ENCODE results near the gene KCNQ2. TPM values are rescaled to one million over a fixed set of nuclear protein-coding genes. Genes with fewer than 3 reads are reported as not detected.

Gene KCNQ2
- total and polyA plus RNA-seq, 2 experiments from 2014 or later: 68.5 to 92.4 TPM

DNA sequence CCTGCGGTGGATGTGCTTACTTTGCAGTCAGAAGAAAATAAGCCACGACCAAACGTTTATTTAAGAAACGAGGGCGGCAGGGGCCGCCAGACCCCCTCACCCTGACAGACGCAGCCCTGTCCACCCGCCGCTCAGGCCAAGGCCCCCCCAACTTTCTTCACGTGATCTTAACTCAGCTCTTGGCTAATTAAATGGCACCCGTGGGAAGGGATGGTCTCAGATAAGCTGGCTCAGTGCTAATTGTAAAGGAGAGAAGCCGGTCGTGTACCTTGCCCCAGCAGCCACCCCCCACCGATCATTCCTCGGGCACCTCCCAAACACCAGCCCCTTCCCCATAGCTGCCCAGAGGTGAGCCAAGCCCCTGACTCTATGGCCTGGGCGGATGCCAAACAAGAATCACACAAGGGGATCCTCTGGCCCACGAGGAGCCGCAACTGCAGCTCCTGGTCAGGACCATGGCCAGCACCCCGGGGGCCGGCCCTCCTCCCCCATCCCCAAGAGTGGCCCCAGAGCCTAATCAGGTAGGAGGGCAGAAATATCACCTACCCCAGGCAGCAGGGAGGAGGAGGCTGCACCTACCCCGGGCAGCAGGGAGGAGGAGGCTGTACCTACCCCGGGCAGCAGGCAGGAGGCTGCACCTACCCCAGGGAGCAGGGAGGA is 11.2 kb downstream of the KCNQ2 start:
- H3K9me2 ChIP-seq (ENCODE audit: insufficient read depth): no peaks in the 10 kb centered on the region
- peak; percentile 69 for DNase-seq (ENCODE audit: low spot score)
- peak; percentile 71 for ATAC-seq
- no peaks in the 10 kb centered on the region for H3F3A ChIP-seq (replicated peaks; ENCODE audit: low read depth)
- TF ChIP-seq, protein P1, sequence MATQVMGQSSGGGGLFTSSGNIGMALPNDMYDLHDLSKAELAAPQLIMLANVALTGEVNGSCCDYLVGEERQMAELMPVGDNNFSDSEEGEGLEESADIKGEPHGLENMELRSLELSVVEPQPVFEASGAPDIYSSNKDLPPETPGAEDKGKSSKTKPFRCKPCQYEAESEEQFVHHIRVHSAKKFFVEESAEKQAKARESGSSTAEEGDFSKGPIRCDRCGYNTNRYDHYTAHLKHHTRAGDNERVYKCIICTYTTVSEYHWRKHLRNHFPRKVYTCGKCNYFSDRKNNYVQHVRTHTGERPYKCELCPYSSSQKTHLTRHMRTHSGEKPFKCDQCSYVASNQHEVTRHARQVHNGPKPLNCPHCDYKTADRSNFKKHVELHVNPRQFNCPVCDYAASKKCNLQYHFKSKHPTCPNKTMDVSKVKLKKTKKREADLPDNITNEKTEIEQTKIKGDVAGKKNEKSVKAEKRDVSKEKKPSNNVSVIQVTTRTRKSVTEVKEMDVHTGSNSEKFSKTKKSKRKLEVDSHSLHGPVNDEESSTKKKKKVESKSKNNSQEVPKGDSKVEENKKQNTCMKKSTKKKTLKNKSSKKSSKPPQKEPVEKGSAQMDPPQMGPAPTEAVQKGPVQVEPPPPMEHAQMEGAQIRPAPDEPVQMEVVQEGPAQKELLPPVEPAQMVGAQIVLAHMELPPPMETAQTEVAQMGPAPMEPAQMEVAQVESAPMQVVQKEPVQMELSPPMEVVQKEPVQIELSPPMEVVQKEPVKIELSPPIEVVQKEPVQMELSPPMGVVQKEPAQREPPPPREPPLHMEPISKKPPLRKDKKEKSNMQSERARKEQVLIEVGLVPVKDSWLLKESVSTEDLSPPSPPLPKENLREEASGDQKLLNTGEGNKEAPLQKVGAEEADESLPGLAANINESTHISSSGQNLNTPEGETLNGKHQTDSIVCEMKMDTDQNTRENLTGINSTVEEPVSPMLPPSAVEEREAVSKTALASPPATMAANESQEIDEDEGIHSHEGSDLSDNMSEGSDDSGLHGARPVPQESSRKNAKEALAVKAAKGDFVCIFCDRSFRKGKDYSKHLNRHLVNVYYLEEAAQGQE (IDR thresholded peaks at IDR 0.05; ENCODE audit: unreplicated experiment): peak; percentile 91
- TF ChIP-seq STAT1 (IDR thresholded peaks at IDR 0.05; ENCODE audit: unreplicated experiment): no peak
- TF ChIP-seq, protein P2, sequence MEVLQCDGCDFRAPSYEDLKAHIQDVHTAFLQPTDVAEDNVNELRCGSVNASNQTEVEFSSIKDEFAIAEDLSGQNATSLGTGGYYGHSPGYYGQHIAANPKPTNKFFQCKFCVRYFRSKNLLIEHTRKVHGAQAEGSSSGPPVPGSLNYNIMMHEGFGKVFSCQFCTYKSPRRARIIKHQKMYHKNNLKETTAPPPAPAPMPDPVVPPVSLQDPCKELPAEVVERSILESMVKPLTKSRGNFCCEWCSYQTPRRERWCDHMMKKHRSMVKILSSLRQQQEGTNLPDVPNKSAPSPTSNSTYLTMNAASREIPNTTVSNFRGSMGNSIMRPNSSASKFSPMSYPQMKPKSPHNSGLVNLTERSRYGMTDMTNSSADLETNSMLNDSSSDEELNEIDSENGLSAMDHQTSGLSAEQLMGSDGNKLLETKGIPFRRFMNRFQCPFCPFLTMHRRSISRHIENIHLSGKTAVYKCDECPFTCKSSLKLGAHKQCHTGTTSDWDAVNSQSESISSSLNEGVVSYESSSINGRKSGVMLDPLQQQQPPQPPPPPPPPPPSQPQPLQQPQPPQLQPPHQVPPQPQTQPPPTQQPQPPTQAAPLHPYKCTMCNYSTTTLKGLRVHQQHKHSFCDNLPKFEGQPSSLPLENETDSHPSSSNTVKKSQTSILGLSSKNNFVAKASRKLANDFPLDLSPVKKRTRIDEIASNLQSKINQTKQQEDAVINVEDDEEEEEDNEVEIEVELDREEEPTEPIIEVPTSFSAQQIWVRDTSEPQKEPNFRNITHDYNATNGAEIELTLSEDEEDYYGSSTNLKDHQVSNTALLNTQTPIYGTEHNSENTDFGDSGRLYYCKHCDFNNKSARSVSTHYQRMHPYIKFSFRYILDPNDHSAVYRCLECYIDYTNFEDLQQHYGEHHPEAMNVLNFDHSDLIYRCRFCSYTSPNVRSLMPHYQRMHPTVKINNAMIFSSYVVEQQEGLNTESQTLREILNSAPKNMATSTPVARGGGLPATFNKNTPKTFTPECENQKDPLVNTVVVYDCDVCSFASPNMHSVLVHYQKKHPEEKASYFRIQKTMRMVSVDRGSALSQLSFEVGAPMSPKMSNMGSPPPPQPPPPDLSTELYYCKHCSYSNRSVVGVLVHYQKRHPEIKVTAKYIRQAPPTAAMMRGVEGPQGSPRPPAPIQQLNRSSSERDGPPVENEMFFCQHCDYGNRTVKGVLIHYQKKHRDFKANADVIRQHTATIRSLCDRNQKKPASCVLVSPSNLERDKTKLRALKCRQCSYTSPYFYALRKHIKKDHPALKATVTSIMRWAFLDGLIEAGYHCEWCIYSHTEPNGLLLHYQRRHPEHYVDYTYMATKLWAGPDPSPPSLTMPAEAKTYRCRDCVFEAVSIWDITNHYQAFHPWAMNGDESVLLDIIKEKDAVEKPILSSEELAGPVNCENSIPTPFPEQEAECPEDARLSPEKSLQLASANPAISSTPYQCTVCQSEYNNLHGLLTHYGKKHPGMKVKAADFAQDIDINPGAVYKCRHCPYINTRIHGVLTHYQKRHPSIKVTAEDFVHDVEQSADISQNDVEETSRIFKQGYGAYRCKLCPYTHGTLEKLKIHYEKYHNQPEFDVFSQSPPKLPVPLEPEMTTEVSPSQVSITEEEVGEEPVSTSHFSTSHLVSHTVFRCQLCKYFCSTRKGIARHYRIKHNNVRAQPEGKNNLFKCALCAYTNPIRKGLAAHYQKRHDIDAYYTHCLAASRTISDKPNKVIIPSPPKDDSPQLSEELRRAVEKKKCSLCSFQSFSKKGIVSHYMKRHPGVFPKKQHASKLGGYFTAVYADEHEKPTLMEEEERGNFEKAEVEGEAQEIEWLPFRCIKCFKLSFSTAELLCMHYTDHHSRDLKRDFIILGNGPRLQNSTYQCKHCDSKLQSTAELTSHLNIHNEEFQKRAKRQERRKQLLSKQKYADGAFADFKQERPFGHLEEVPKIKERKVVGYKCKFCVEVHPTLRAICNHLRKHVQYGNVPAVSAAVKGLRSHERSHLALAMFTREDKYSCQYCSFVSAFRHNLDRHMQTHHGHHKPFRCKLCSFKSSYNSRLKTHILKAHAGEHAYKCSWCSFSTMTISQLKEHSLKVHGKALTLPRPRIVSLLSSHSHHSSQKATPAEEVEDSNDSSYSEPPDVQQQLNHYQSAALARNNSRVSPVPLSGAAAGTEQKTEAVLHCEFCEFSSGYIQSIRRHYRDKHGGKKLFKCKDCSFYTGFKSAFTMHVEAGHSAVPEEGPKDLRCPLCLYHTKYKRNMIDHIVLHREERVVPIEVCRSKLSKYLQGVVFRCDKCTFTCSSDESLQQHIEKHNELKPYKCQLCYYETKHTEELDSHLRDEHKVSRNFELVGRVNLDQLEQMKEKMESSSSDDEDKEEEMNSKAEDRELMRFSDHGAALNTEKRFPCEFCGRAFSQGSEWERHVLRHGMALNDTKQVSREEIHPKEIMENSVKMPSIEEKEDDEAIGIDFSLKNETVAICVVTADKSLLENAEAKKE (CRISPR knock-in tag; IDR thresholded peaks at IDR 0.05): no peak
- H3K36me3 ChIP-seq (ENCODE audit: insufficient read depth): no peaks in the 10 kb centered on the region
- no peaks in the 10 kb centered on the region; the same call in 1 of the 2 replicates for H3K4me1 ChIP-seq (ENCODE audit: insufficient read depth)
- H3K4me1 Mint-ChIP-seq: peaks cover 38% of the 10 kb centered on the region
- H3K27ac ChIP-seq (ENCODE audit: low read depth): no peak overlapping the region
- H2AFZ ChIP-seq: no peak overlapping the region
- H3K36me3 Mint-ChIP-seq (ENCODE audit: low read depth): no peaks in the 10 kb centered on the region; the same call in 2 of the 3 replicates
- no peaks in the 10 kb centered on the region; the same call in 2 of the 3 replicates for H3K9me3 Mint-ChIP-seq
- H4K20me1 ChIP-seq (replicated peaks; ENCODE audit: insufficient read depth): peaks cover 10% of the 10 kb centered on the region
- H3K79me2 ChIP-seq (replicated peaks; ENCODE audit: insufficient read depth): peaks cover 86% of the 10 kb centered on the region
- H3K4me2 ChIP-seq: no peak overlapping the region
- H3K27me3 ChIP-seq (ENCODE audit: insufficient read depth): no peaks in the 10 kb centered on the region
- peaks cover 20% of the 10 kb centered on the region for H3K27me3 Mint-ChIP-seq (ENCODE audit: insufficient read depth, low read depth, poor library complexity)
- H3K4me3 Mint-ChIP-seq: no peak overlapping the region
- no peak overlapping the region for H3K27ac Mint-ChIP-seq
- no peak overlapping the region for H3K4me3 ChIP-seq

All from GM23338 (cell line).